K562 (cell line): ENCODE results near the gene GARIN5B. TPM values are rescaled to one million over a fixed set of nuclear protein-coding genes. Genes with fewer than 3 reads are reported as not detected.
A peak's percentile ranks its signal among the peaks of the same experiment; 100 is the strongest.

Source experiments
- AFF4 ChIP-seq: sonication (generic); formaldehyde crosslinking; IDR thresholded peaks from 2 replicates; pipeline ENCODE4 v1.8.0; 2023; ENCODE audit warnings: mild to moderate bottlenecking, missing genetic modification reagents
- ATF1 ChIP-seq, 2 experiments: fragments of 450-650 bp in 1 of 2; IDR thresholded peaks; 2 replicates each; pipeline ENCODE4 v1.6.1; 2016; ENCODE audit warnings: missing compliant biosample characterization in 1 of 2, missing genetic modification characterization in 1 of 2
- BCOR ChIP-seq: fragments of 450-650 bp; IDR thresholded peaks from 2 replicates; pipeline ENCODE4 v1.6.1; 2016
- BRF1 ChIP-seq: IDR thresholded peaks from 3 replicates; pipeline ENCODE4 v1.6.1; 2011; ENCODE audit warnings: borderline replicate concordance, mild to moderate bottlenecking; ENCODE audit not compliant: insufficient read length; ENCODE audit errors: extremely low read depth
- C11orf30 ChIP-seq: fragments of 450-650 bp; IDR thresholded peaks from 2 replicates; pipeline ENCODE4 v1.6.1; 2016; ENCODE audit warnings: low read depth, mild to moderate bottlenecking
- CTBP1 ChIP-seq: fragments of 450-650 bp; IDR thresholded peaks from 2 replicates; pipeline ENCODE4 v1.6.1; 2016; ENCODE audit warnings: borderline replicate concordance
- E2F8 ChIP-seq: fragments of 450-650 bp; IDR thresholded peaks from 2 replicates; pipeline ENCODE4 v1.7.1; 2018; ENCODE audit warnings: mild to moderate bottlenecking, low read depth; ENCODE audit not compliant: partially characterized antibody
- ILK ChIP-seq: fragments of 450-650 bp; IDR thresholded peaks from 2 replicates; pipeline ENCODE4 v1.6.1; 2016; ENCODE audit warnings: missing genetic modification characterization, low read depth, mild to moderate bottlenecking, missing compliant biosample characterization, moderate library complexity, borderline replicate concordance
- MAX ChIP-seq: sonication (generic); formaldehyde crosslinking; IDR thresholded peaks from 2 replicates; pipeline ENCODE4 v1.9.0; 2022; ENCODE audit warnings: mild to moderate bottlenecking, missing genetic modification reagents
- MBD2 ChIP-seq: sonication (generic); IDR thresholded peaks from 2 replicates; pipeline ENCODE4 v1.6.1; 2016; ENCODE audit warnings: low read depth, borderline replicate concordance
- MECOM ChIP-seq: fragments of 250-450 bp; sonication (Bioruptor Pico); IDR thresholded peaks from 2 replicates; pipeline ENCODE4 v1.8.0; 2022; ENCODE audit warnings: inconsistent platforms
- MEF2A ChIP-seq: IDR thresholded peaks from 2 replicates; pipeline ENCODE4 v1.6.1; 2011; ENCODE audit warnings: low read depth, mild to moderate bottlenecking, low read length, moderate library complexity; ENCODE audit not compliant: control insufficient read depth
- MTA2 ChIP-seq: fragments of 450-650 bp; IDR thresholded peaks from 2 replicates; pipeline ENCODE4 v1.6.1; 2016; ENCODE audit warnings: low read depth
- RUNX1 ChIP-seq: sonication (generic); IDR thresholded peaks from 2 replicates; pipeline ENCODE4 v1.6.1; 2016; ENCODE audit warnings: antibody characterized with exemption, low read depth
- SMAD3 ChIP-seq: fragments of 450-650 bp; formaldehyde crosslinking; conservative IDR thresholded peaks from 2 replicates; pipeline ENCODE4 v1.4.0; 2020; ENCODE audit warnings: mild to moderate bottlenecking
- SMARCE1 ChIP-seq: fragments of 450-650 bp; IDR thresholded peaks from 2 replicates; pipeline ENCODE4 v1.7.1; 2016; ENCODE audit warnings: mild to moderate bottlenecking
- SRF ChIP-seq, 2 experiments: fragments of 250-450, 450-650 bp in 1 of 2; sonication (Bioruptor Pico) in 1 of 2; sonication (generic) in 1 of 2; formaldehyde crosslinking; IDR thresholded peaks; 2 replicates each; pipeline versions ENCODE4 v1.5.0 to v1.5.1; 2020 to 2022; ENCODE audit warnings: mild to moderate bottlenecking in 1 of 2, missing genetic modification reagents in 1 of 2
- TBP ChIP-seq: optimal IDR thresholded peaks from 2 replicates; pipeline ENCODE3; 2011; ENCODE audit warnings: low read depth, low read length, improper control_type of control experiment
- TGIF2 ChIP-seq: sonication (generic); formaldehyde crosslinking; IDR thresholded peaks from 2 replicates; pipeline ENCODE4 v1.8.1; 2022; ENCODE audit warnings: mild to moderate bottlenecking, missing genetic modification reagents, moderate library complexity
- U2AF2 ChIP-seq: fragments of 200-400 bp; formaldehyde crosslinking; optimal IDR thresholded peaks from 2 replicates; pipeline ENCODE3; 2017; ENCODE audit warnings: low read depth, mild to moderate bottlenecking, low read length
- ZNF41 ChIP-seq: fragments of 250-450 bp; sonication (Bioruptor Pico); conservative IDR thresholded peaks from 2 replicates; pipeline ENCODE4 v1.4.0; 2020; ENCODE audit warnings: mild to moderate bottlenecking
- ZNF586 ChIP-seq: fragments of 450-650 bp; formaldehyde crosslinking; conservative IDR thresholded peaks from 2 replicates; pipeline ENCODE4 v1.4.0; 2020; ENCODE audit warnings: mild to moderate bottlenecking, moderate library complexity
- ZNF696 ChIP-seq: fragments of 250-450 bp; sonication (Bioruptor Pico); conservative IDR thresholded peaks from 2 replicates; pipeline ENCODE4 v1.4.0; 2020; ENCODE audit warnings: mild to moderate bottlenecking, moderate library complexity
- ZSCAN32 ChIP-seq: fragments of 450-650 bp; formaldehyde crosslinking; IDR thresholded peaks from 2 replicates; pipeline ENCODE4 v1.4.0; 2020; ENCODE audit warnings: mild to moderate bottlenecking, moderate library complexity
- polyA plus RNA-seq, 8 experiments: library from polyadenylated mRNA; depleted of rRNA in 4 of 8; stranded (reverse) in 5 of 8; unstranded in 3 of 8; fragments of >200 nt; fragmentation: Nextera tagmentation in 2 of 8; fragmentation: Illumina TruSeq in 1 of 8; extraction: Ambion mirVana in 2 of 8; extraction: Trizol in 1 of 8; gene quantifications; 2 replicates each; pipeline versions ENCODE4 v1.2.1 to v1.2.3, GENCODE V29; 2011 to 2014; ENCODE audit warnings: inconsistent platforms in 1 of 8, missing spikeins in 1 of 8
- total RNA-seq, 7 experiments: library from RNA; depleted of rRNA in 6 of 7; stranded (reverse); fragments of >200 nt in 6 of 7; fragmentation: Illumina TruSeq in 2 of 7; extraction: Trizol in 2 of 7; gene quantifications; 2 replicates each; pipeline versions ENCODE4 v1.2.1 to v1.2.3, GENCODE V29; 2011 to 2021; ENCODE audit warnings: low replicate concordance in 1 of 7

GARIN5B gene
- total and polyA plus RNA-seq, 9 of the 15 experiments (the other 6 are each of a cell fraction or from before 2014, with no cell fraction given) = not detected

- TF ChIP-seq TBP (no peak), SRF (CRISPR knock-in tag; IDR thresholded peaks at IDR 0.05) (peak in 1 of 2 experiments; percentile 29; a peak in 1 of 4 replicates), E2F8 (no peak), CTBP1 (no peak), SMAD3 (CRISPR knock-in tag) (no peak), ZNF41 (CRISPR knock-in tag) (no peak), MTA2 (no peak), MAX (CRISPR knock-in tag) (no peak), BCOR (no peak), ZSCAN32 (CRISPR knock-in tag) (no peak), SMARCE1 (no peak), ZNF696 (CRISPR knock-in tag) (no peak), MECOM (CRISPR knock-in tag) (no peak), ZNF586 (CRISPR knock-in tag) (no peak), AFF4 (CRISPR knock-in tag) (no peak), MEF2A (no peak), U2AF2 (no peak), ILK (tag) (no peak), BRF1 (no peak), RUNX1 (no peak), ATF1 (CRISPR knock-in tag; IDR thresholded peaks at IDR 0.05) (no peak), ATF1 (tag; IDR thresholded peaks at IDR 0.05) (no peak), C11orf30 (no peak), MBD2 (no peak), TGIF2 (CRISPR knock-in tag) (no peak)
Observed at GRCh38 chr19:55406826-55407549, 43.9 kb upstream of the GARIN5B start (continued).
